Astrocyte (in vitro differentiated cells and primary cell): ENCODE results near the gene PSMD1. TPM values are rescaled to one million over a fixed set of nuclear protein-coding genes. Genes with fewer than 3 reads are reported as not detected.

Source experiments
- DNase-seq: peaks from one replicate; pipeline ENCODE4 v3.0.0-alpha.2; 2010; ENCODE audit warnings: low read depth
- FAIRE-seq: peaks from 2 replicates; lab custom pipeline; 2011; peaks lifted over from hg19 to GRCh38; lab: Jason Lieb, UNC
- H2AFZ ChIP-seq: 2 replicates; pipeline ENCODE4 v1.6.0; 2012; ENCODE audit warnings: low read depth, low read length, inconsistent platforms
- H3K27ac ChIP-seq: 2 replicates; pipeline ENCODE4 v1.5.1; 2011; ENCODE audit warnings: low read depth, low read length, inconsistent platforms
- H3K27me3 ChIP-seq: 2 replicates; pipeline ENCODE4 v1.6.0; 2011; ENCODE audit warnings: low read length, inconsistent platforms; ENCODE audit not compliant: insufficient read depth
- H3K36me3 ChIP-seq: 2 replicates; pipeline ENCODE4 v1.5.1; 2011; ENCODE audit warnings: low read length, inconsistent platforms; ENCODE audit not compliant: insufficient read depth
- H3K4me1 ChIP-seq: 2 replicates; pipeline ENCODE4 v1.5.1; 2011; ENCODE audit warnings: low read length, inconsistent platforms; ENCODE audit not compliant: insufficient read depth
- H3K4me2 ChIP-seq: 2 replicates; pipeline ENCODE4 v1.6.0; 2012; ENCODE audit warnings: low read length, inconsistent platforms
- H3K4me3 ChIP-seq: 2 replicates; pipeline ENCODE4 v1.5.1; 2011; ENCODE audit warnings: low read depth, mild to moderate bottlenecking, low read length, inconsistent platforms; ENCODE audit not compliant: insufficient read depth
- H3K79me2 ChIP-seq: 2 replicates; pipeline ENCODE4 v1.6.0; 2012; ENCODE audit warnings: mild to moderate bottlenecking, low read length, inconsistent platforms; ENCODE audit not compliant: insufficient read depth
- H3K9ac ChIP-seq: 2 replicates; pipeline ENCODE4 v1.6.0; 2012; ENCODE audit warnings: mild to moderate bottlenecking, low read length, inconsistent platforms
- H3K9me3 ChIP-seq: 2 replicates; pipeline ENCODE4 v1.5.1; 2012; ENCODE audit warnings: low read depth, mild to moderate bottlenecking, low read length, inconsistent platforms; ENCODE audit not compliant: insufficient read depth
- H4K20me1 ChIP-seq: 2 replicates; pipeline ENCODE4 v1.6.0; 2012; ENCODE audit warnings: low read length, inconsistent platforms; ENCODE audit not compliant: insufficient read depth
- H3K27ac Mint-ChIP-seq: one replicate; pipeline ENCODE4 v1.8.0; 2021; ENCODE audit warnings: mild to moderate bottlenecking, mixed read lengths; ENCODE audit not compliant: unreplicated experiment
- H3K27me3 Mint-ChIP-seq: one replicate; pipeline ENCODE4 v1.8.0; 2021; ENCODE audit warnings: low read depth, mixed read lengths; ENCODE audit not compliant: unreplicated experiment
- H3K36me3 Mint-ChIP-seq: one replicate; pipeline ENCODE4 v1.8.0; 2021; ENCODE audit warnings: low read depth, mixed read lengths; ENCODE audit not compliant: unreplicated experiment
- H3K4me1 Mint-ChIP-seq: one replicate; pipeline ENCODE4 v1.8.0; 2021; ENCODE audit warnings: low read depth, mixed read lengths; ENCODE audit not compliant: unreplicated experiment
- H3K4me3 Mint-ChIP-seq: one replicate; pipeline ENCODE4 v1.8.0; 2021; ENCODE audit warnings: mild to moderate bottlenecking, moderate library complexity, mixed read lengths; ENCODE audit not compliant: unreplicated experiment
- H3K9me3 Mint-ChIP-seq: one replicate; pipeline ENCODE4 v1.8.0; 2021; ENCODE audit warnings: mild to moderate bottlenecking, mixed read lengths; ENCODE audit not compliant: unreplicated experiment
- EZH2 ChIP-seq: IDR thresholded peaks from 2 replicates; pipeline ENCODE4 v1.6.1; 2012; ENCODE audit warnings: mild to moderate bottlenecking, low read length, inconsistent platforms; ENCODE audit not compliant: insufficient read depth
- total RNA-seq: library from RNA; stranded (reverse); gene quantifications from 2 replicates; pipeline ENCODE4 v1.2.1, GENCODE V29; 2021
- TF ChIP-seq, protein P1 (sequence below): IDR thresholded peaks from 2 replicates; pipeline ENCODE4 v1.5.1; 2011; ENCODE audit warnings: low read depth, mild to moderate bottlenecking, inconsistent platforms, low read length, moderate library complexity; ENCODE audit not compliant: insufficient read depth

The PSMD1 gene
- total RNA-seq, 1 donor from 2014 or later: 151 TPM

DNA sequence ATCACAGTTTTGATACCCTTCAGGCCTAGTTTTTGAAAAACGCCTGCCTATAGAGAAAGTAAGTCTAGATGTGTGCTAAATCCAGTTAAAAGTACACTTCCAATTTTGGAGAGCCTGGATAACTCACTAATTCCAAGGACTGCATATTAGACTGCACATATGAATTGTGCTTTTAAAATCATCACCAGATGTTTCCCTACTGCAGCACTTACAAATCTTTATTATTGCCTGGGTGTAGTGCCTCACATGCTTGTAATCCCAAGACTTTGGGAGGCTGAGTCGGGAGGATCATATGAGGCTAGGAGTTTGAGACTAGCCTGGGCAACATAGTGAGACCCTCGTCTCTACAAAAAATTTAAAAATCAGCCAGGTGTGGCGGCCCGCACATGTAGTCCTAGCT is 104.0 kb downstream of the PSMD1 start:
- H3K4me1 ChIP-seq: peaks cover 29% of the 10 kb centered on the region
- Mint-ChIP-seq H3K4me1 (peaks cover 41% of the 10 kb centered on the region), H3K4me3 (no peak overlapping the region), H3K36me3 (peaks cover 6% of the 10 kb centered on the region), H3K27me3 (no peaks in the 10 kb centered on the region), H3K27ac (peak overlapping the region; percentile 99), H3K9me3 (no peaks in the 10 kb centered on the region)
- no peaks in the 10 kb centered on the region for H3K79me2 ChIP-seq
- H3K4me2 ChIP-seq: peak overlapping the region; percentile 63
- no peak for FAIRE-seq
- no peaks in the 10 kb centered on the region for H3K9me3 ChIP-seq
- H2AFZ ChIP-seq: no peak overlapping the region
- H3K4me3 ChIP-seq: no peak overlapping the region
- peak overlapping the region; percentile 96 for H3K27ac ChIP-seq
- TF ChIP-seq, protein P1, sequence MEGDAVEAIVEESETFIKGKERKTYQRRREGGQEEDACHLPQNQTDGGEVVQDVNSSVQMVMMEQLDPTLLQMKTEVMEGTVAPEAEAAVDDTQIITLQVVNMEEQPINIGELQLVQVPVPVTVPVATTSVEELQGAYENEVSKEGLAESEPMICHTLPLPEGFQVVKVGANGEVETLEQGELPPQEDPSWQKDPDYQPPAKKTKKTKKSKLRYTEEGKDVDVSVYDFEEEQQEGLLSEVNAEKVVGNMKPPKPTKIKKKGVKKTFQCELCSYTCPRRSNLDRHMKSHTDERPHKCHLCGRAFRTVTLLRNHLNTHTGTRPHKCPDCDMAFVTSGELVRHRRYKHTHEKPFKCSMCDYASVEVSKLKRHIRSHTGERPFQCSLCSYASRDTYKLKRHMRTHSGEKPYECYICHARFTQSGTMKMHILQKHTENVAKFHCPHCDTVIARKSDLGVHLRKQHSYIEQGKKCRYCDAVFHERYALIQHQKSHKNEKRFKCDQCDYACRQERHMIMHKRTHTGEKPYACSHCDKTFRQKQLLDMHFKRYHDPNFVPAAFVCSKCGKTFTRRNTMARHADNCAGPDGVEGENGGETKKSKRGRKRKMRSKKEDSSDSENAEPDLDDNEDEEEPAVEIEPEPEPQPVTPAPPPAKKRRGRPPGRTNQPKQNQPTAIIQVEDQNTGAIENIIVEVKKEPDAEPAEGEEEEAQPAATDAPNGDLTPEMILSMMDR: no peak
- TF ChIP-seq EZH2: no peak
- no peaks in the 10 kb centered on the region for H4K20me1 ChIP-seq
- H3K36me3 ChIP-seq: peaks cover 9% of the 10 kb centered on the region
- no peaks in the 10 kb centered on the region for H3K27me3 ChIP-seq
- DNase-seq: no peak
- H3K9ac ChIP-seq: peak overlapping the region; percentile 78

GRCh38 chr2:231161252-231161839 is 104.7 kb downstream of the PSMD1 start:
- Mint-ChIP-seq H3K27ac (peak overlapping the region; percentile 99), H3K36me3 (peaks cover 7% of the 10 kb centered on the region), H3K4me1 (peaks cover 41% of the 10 kb centered on the region), H3K9me3 (no peaks in the 10 kb centered on the region), H3K4me3 (no peak overlapping the region), H3K27me3 (no peaks in the 10 kb centered on the region)
- peak overlapping the region; percentile 18 for H3K4me3 ChIP-seq
- no peak for FAIRE-seq
- TF ChIP-seq, protein P1: no peak
- no peak for TF ChIP-seq EZH2
- H2AFZ ChIP-seq: no peak overlapping the region
- H3K79me2 ChIP-seq: no peaks in the 10 kb centered on the region
- DNase-seq: no peak
- H3K36me3 ChIP-seq: peaks cover 13% of the 10 kb centered on the region
- H3K4me1 ChIP-seq: peaks cover 29% of the 10 kb centered on the region
- peak overlapping the region; percentile 96 for H3K27ac ChIP-seq
- H4K20me1 ChIP-seq: no peaks in the 10 kb centered on the region
- no peaks in the 10 kb centered on the region for H3K27me3 ChIP-seq
- no peaks in the 10 kb centered on the region for H3K9me3 ChIP-seq
- peak overlapping the region; percentile 78 for H3K9ac ChIP-seq
- H3K4me2 ChIP-seq: peak overlapping the region; percentile 63

GRCh38 chr2:231161877-231162329 is 105.2 kb downstream of the PSMD1 start:
- Histone ChIP-seq H3K36me3 (peaks cover 18% of the 10 kb centered on the region), H3K27ac (peak overlapping the region; percentile 96), H3K4me1 (peaks cover 29% of the 10 kb centered on the region), H3K27me3 (no peaks in the 10 kb centered on the region), H3K4me2 (peak overlapping the region; percentile 63), H4K20me1 (no peaks in the 10 kb centered on the region), H3K9ac (peak overlapping the region; percentile 78), H2AFZ (no peak overlapping the region), H3K79me2 (no peaks in the 10 kb centered on the region), H3K4me3 (no peak overlapping the region), H3K9me3 (no peaks in the 10 kb centered on the region)
- Mint-ChIP-seq H3K27me3 (no peaks in the 10 kb centered on the region), H3K4me3 (no peak overlapping the region), H3K9me3 (no peaks in the 10 kb centered on the region), H3K36me3 (peaks cover 12% of the 10 kb centered on the region), H3K4me1 (peaks cover 41% of the 10 kb centered on the region), H3K27ac (peak overlapping the region; percentile 99)
- peak; percentile 99 for DNase-seq
- TF ChIP-seq EZH2: no peak
- TF ChIP-seq, protein P1: no peak
- peak; percentile 92 for FAIRE-seq
